Coronary artery (tissue), 2 donors: ENCODE results near the gene RSKR.

Experiments
- DNase-seq: peaks from one replicate; pipeline ENCODE4 v3.0.0-alpha.2; 2017; ENCODE audit warnings: low spot score
- H3K27ac ChIP-seq, 2 donors: fragments of 200-600 bp; sonication (generic); one replicate each; pipeline ENCODE4 v1.5.1; 2016 to 2019
- H3K4me3 ChIP-seq: fragments of 200-600 bp; sonication (generic); 2 replicates; pipeline ENCODE4 v1.5.1; 2016; ENCODE audit warnings: mild to moderate bottlenecking, moderate library complexity
- TF ChIP-seq, protein P1 (sequence below): fragments of 200-600 bp; sonication (generic); IDR thresholded peaks from one replicate; pipeline ENCODE4 v1.5.1; 2019; ENCODE audit warnings: antibody characterized with exemption

Gene RSKR

DNA sequence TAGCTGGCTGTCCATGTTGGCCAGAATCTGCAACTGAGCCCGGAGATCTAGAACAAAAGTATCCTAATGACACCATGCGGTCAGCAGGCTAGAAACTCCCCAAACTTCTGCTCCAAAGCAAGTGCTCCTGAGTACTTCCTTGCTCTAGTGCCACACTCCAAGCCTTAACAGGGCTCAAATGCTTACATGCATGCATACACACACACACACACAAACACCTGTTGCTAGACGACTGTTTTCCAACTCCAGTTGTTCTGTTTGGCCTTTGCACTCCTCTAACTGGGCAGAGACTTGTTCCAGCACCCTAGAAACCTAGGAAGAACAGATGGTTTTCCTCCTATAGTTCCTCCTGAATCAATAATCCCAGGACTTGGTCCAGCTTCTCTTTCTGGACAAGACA lies 29.6 kb downstream of the RSKR start:
- Histone ChIP-seq H3K4me3 (no peak overlapping the region), H3K27ac (no peak overlapping the region)
- DNase-seq, result no peak
- TF ChIP-seq, protein P1, sequence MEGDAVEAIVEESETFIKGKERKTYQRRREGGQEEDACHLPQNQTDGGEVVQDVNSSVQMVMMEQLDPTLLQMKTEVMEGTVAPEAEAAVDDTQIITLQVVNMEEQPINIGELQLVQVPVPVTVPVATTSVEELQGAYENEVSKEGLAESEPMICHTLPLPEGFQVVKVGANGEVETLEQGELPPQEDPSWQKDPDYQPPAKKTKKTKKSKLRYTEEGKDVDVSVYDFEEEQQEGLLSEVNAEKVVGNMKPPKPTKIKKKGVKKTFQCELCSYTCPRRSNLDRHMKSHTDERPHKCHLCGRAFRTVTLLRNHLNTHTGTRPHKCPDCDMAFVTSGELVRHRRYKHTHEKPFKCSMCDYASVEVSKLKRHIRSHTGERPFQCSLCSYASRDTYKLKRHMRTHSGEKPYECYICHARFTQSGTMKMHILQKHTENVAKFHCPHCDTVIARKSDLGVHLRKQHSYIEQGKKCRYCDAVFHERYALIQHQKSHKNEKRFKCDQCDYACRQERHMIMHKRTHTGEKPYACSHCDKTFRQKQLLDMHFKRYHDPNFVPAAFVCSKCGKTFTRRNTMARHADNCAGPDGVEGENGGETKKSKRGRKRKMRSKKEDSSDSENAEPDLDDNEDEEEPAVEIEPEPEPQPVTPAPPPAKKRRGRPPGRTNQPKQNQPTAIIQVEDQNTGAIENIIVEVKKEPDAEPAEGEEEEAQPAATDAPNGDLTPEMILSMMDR, result no peak

DNA sequence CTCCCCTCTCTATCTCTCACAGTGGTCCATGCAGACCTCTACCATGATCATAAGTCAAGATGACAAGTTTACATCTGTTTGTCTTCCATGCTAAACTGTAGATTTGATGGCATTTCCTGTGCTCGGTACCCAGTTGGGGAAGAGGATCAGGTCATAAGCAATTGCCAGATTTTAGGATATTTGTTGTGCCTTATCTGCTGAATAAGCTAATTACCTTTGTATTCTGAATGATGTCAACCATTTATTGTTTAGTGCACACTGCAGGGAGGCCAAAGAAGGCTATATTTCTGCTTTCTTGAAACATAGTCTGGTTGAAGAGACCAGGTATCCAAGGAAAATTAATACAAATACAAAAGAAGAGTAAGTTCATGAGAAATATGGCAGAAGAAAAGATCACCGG lies 31.5 kb downstream of the RSKR start:
- TF ChIP-seq, protein P1, result no peak
- Histone ChIP-seq H3K27ac (no peak overlapping the region), H3K4me3 (no peak overlapping the region)
- DNase-seq, result no peak

DNA sequence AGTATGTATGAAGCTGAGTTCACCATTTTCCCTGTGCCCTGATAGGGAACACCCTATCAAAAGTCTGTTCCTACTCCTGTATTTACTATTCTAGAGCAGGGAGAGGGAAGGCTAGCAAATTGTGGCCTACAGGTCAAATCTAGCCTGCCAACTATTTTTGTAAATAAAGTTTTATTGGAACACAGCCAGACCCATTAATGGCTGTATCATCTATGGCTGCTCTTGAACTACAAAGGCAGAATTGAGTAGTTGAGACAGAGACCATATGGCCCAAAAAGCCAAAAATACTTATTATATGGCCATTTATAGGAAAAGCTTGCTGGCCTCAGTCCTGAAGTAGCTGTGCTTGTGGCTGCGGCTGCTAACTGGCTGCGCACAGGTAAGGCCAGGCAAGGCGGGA lies 33.0 kb downstream of the RSKR start:
- Histone ChIP-seq H3K4me3 (no peak overlapping the region), H3K27ac (no peak overlapping the region)
- TF ChIP-seq, protein P1, result no peak
- no peak for DNase-seq

DNA sequence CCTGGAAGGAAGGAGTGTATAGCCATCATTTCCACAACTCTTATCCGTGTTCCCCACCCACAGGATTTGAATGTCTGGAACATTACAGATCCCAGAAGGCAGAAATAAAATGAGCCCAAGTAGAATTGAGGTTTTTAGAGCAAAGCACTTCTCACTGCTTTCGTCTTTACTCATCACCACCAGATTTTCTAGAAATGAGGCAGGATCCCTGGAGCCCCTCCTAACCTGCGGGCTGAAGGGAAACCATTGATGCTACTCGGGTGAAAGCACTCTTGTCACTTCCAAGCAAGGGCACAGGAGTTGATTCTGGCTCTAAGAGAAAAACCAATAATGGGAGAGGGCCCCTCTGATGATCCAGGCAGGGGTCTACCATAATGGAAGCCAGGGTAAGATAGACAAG lies 34.5 kb downstream of the RSKR start:
- TF ChIP-seq, protein P1, result no peak
- Histone ChIP-seq H3K4me3 (no peak overlapping the region), H3K27ac (no peak overlapping the region)
- DNase-seq, result no peak

DNA sequence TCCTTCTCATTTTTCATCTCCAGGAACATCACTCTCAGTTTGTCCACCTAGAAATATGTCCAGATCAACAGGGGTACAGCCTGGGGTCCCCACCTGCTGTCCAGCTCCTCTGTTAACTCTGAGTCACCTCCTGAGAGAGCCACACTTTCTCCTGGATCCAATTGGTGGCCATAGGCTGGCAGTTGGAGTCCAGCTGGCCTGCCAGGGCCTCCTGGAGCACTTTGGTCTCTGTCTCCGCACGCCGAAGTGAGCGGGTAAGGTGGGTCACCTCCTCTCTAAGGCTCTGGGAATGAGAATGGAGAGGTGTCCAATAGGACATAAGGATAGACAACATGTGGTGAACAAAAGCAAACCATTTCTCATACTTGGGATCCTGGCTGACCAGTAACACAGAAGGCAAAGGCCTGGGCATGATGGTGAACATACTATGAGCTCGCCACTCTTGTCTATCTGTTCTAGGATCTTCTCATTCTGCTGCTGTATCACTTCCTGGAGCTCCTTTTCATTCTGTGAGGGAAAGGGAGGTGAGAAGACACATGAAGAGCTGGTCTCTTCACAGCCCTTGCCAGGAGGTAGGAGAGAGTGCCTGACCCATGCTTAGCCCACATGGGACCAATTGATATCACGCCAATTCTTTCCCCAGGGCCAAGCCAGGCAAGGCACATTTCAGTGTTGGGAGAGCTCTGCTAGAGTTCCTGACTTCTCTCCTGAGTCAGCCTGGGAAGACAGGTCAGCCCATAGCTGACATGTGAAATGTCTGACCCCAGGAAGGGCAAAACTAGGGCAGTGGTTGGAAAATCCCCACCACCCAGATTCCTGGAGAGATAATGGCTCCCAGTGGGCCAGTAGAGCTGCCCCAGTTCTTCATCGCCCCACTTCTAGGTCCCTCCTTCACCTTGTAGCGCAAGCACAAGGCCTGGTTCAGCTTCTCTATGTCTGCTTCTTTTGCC lies 35.5 kb downstream of the RSKR start:
- no peak overlapping the region for H3K27ac ChIP-seq
- peak; percentile 53 for DNase-seq
- TF ChIP-seq, protein P1, result no peak
- no peak overlapping the region for H3K4me3 ChIP-seq

DNA sequence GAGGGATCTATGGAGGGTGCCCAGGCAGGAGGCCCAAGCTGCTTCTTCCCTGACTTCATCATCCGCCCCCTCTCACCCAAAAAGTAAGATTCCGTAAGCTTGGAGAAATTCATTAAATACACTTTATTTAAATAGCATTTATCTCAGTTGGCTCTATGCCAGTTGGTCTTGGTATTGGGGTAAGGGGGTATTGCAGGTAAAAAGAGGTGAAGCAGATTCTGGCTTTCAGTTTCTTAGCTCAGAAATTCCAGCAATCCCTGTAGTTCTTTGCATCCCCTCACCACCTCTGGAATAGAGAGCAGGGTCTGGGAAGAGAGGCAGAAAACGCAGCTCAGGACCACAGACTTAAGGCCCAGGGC lies 36.5 kb downstream of the RSKR start:
- H3K4me3 ChIP-seq, result no peak overlapping the region

More for the DNA sequence above, 36.5 kb downstream of the RSKR start:
- DNase-seq, result no peak
- TF ChIP-seq, protein P1, result no peak
- peak overlapping the region in 1 of 2 donors; percentile 42 for H3K27ac ChIP-seq
